SK-N-SH (cell line): Measurements from ENCODE around the gene ATP12A. TPM values are rescaled to one million over a fixed set of nuclear protein-coding genes. Genes with fewer than 3 reads are reported as not detected.

Experiments used
- CTCF ChIA-PET: fragments of 300-600, 350-600 bp; formaldehyde crosslinking; extraction: SDS; loops from one replicate; lab custom pipeline; 2021; lab: Yijun Ruan, JAX
- POLR2A ChIA-PET: fragments of 350-600 bp; sonication (Branson Sonifier 250); formaldehyde crosslinking; extraction: SDS; loops from one replicate; lab custom pipeline; 2020; ENCODE audit warnings: antibody characterized with exemption, inconsistent platforms; lab: Yijun Ruan, JAX
- DNase-seq: peaks from one replicate; pipeline ENCODE4 v3.0.0; 2012
- H2AFZ ChIP-seq: fragments of 200-600 bp; sonication (generic); 2 replicates; pipeline ENCODE4 v1.8.1; 2016; ENCODE audit warnings: antibody characterized with exemption, mild to moderate bottlenecking, low read depth
- H3F3A ChIP-seq: fragments of 200-600 bp; sonication (generic); replicated peaks from 2 replicates; pipeline ENCODE3; 2016; ENCODE audit warnings: antibody characterized with exemption, mild to moderate bottlenecking; ENCODE audit not compliant: insufficient read depth
- H3K27ac ChIP-seq, 2 experiments: fragments of 200-500 bp in 1 of 2; fragments of 200-600 bp in 1 of 2; sonication (Bioruptor generic) in 1 of 2; sonication (generic), shearing (Covaris generic) in 1 of 2; 2 replicates each; pipeline versions ENCODE4 v1.5.1 to v1.6.1; 2014 to 2016; ENCODE audit warnings: low read depth in 2 of 2, inconsistent platforms in 1 of 2, low read length in 1 of 2, mild to moderate bottlenecking in 1 of 2, mixed read lengths in 1 of 2
- H3K27me3 ChIP-seq: fragments of 200-600 bp; sonication (generic), shearing (Covaris generic); 2 replicates; pipeline ENCODE4 v1.6.1; 2016; ENCODE audit warnings: mixed run types; ENCODE audit not compliant: insufficient read depth
- H3K36me3 ChIP-seq, 2 experiments: fragments of 200-500 bp in 1 of 2; fragments of 200-600 bp in 1 of 2; sonication (Bioruptor generic) in 1 of 2; sonication (generic) in 1 of 2; replicated peaks in 1 of 2; 2 replicates each; pipeline versions ENCODE3 to v1.5.1; 2014 to 2016; ENCODE audit warnings: low read length in 1 of 2, mild to moderate bottlenecking in 1 of 2; ENCODE audit not compliant: insufficient read depth in 2 of 2, control insufficient read depth in 1 of 2
- H3K4me1 ChIP-seq, 2 experiments: fragments of 200-500 bp in 1 of 2; fragments of 200-600 bp in 1 of 2; sonication (Bioruptor generic) in 1 of 2; sonication (generic), shearing (Covaris generic) in 1 of 2; 2 replicates each; pipeline versions ENCODE4 v1.5.1 to v1.6.1; 2014 to 2016; ENCODE audit warnings: low read depth in 1 of 2, low read length in 1 of 2, mixed run types in 1 of 2; ENCODE audit not compliant: insufficient read depth in 2 of 2, control insufficient read depth in 1 of 2
- H3K4me2 ChIP-seq: fragments of 200-600 bp; sonication (generic), shearing (Covaris generic); 2 replicates; pipeline ENCODE4 v1.6.1; 2017; ENCODE audit warnings: mixed run types
- H3K4me3 ChIP-seq, 2 experiments: fragments of 200-500 bp in 1 of 2; fragments of 200-600 bp in 1 of 2; sonication (Bioruptor generic) in 1 of 2; sonication (generic), shearing (Covaris generic) in 1 of 2; 2 replicates each; pipeline versions ENCODE4 v1.5.1 to v1.8.1; 2014 to 2016; ENCODE audit warnings: low read depth in 2 of 2, inconsistent platforms in 1 of 2, low read length in 1 of 2, mild to moderate bottlenecking in 1 of 2, mixed read lengths in 1 of 2, moderate library complexity in 1 of 2
- H3K79me2 ChIP-seq: fragments of 200-600 bp; sonication (generic); 2 replicates; pipeline ENCODE4 v1.8.1; 2017; ENCODE audit warnings: mild to moderate bottlenecking; ENCODE audit not compliant: insufficient read depth
- H3K9ac ChIP-seq: fragments of 200-600 bp; sonication (generic); 2 replicates; pipeline ENCODE4 v1.6.1; 2017; ENCODE audit warnings: mixed run types
- H3K9me2 ChIP-seq: fragments of 200-600 bp; sonication (generic); 2 replicates; pipeline ENCODE4 v1.6.1; 2017; ENCODE audit warnings: mixed run types
- H3K9me3 ChIP-seq: fragments of 200-600 bp; sonication (generic); 2 replicates; pipeline ENCODE4 v1.6.1; 2017; ENCODE audit warnings: mixed run types, mild to moderate bottlenecking, moderate library complexity
- H4K20me1 ChIP-seq: fragments of 200-600 bp; sonication (generic); 2 replicates; pipeline ENCODE4 v1.6.1; 2017; ENCODE audit warnings: mild to moderate bottlenecking, mixed run types; ENCODE audit not compliant: insufficient read depth
- CHD2 ChIP-seq: fragments of 150-350 bp; IDR thresholded peaks from 2 replicates; pipeline ENCODE4 v1.6.1; 2018; ENCODE audit warnings: low read length; ENCODE audit not compliant: partially characterized antibody
- ELF1 ChIP-seq: IDR thresholded peaks from 2 replicates; pipeline ENCODE4 v1.4.0; 2012
- EP300 ChIP-seq, 2 experiments: IDR thresholded peaks; 2 replicates each; pipeline versions ENCODE4 v1.4.0 to v1.6.1; 2012; ENCODE audit warnings: borderline replicate concordance in 1 of 2, low read depth in 1 of 2, low read length in 1 of 2
- EZH2phosphoT487 ChIP-seq: fragments of 200-600 bp; sonication (generic); IDR thresholded peaks from 2 replicates; pipeline ENCODE4 v1.6.1; 2017; ENCODE audit warnings: low read depth, mixed run types, mild to moderate bottlenecking, antibody characterized with exemption, moderate library complexity, borderline replicate concordance
- FOXM1 ChIP-seq: IDR thresholded peaks from 2 replicates; pipeline ENCODE4 v1.4.0; 2012; ENCODE audit warnings: low read depth, mild to moderate bottlenecking
- GABPA ChIP-seq: IDR thresholded peaks from 2 replicates; pipeline ENCODE4 v1.4.0; 2012; ENCODE audit warnings: low read depth, mild to moderate bottlenecking
- IRF3 ChIP-seq: fragments of 150-350 bp; IDR thresholded peaks from 2 replicates; pipeline ENCODE4 v1.6.1; 2016; ENCODE audit warnings: mild to moderate bottlenecking, low read depth, low read length
- JUND ChIP-seq: IDR thresholded peaks from 2 replicates; pipeline ENCODE4 v1.4.0; 2012
- MAX ChIP-seq: IDR thresholded peaks from 2 replicates; pipeline ENCODE4 v1.4.0; 2012; ENCODE audit warnings: low read depth
- MXI1 ChIP-seq: IDR thresholded peaks from 2 replicates; pipeline ENCODE4 v1.6.1; 2012; ENCODE audit warnings: mild to moderate bottlenecking, low read depth, low read length, improper control_type of control experiment
- NRF1 ChIP-seq: IDR thresholded peaks from 2 replicates; pipeline ENCODE4 v1.6.1; 2012; ENCODE audit warnings: low read depth, mild to moderate bottlenecking, low read length
- PBX3 ChIP-seq: IDR thresholded peaks from 2 replicates; pipeline ENCODE4; 2012
- POLR2AphosphoS5 ChIP-seq: IDR thresholded peaks from 2 replicates; pipeline ENCODE4 v1.6.1; 2012; ENCODE audit warnings: low read depth, low read length
- SIN3A ChIP-seq: IDR thresholded peaks from 2 replicates; pipeline ENCODE4 v1.6.1; 2012; ENCODE audit warnings: low read depth, mild to moderate bottlenecking, low read length, moderate library complexity, borderline replicate concordance
- TEAD4 ChIP-seq: IDR thresholded peaks from 2 replicates; pipeline ENCODE4 v1.4.0; 2012; ENCODE audit warnings: mild to moderate bottlenecking, borderline replicate concordance; ENCODE audit not compliant: insufficient read depth
- USF2 ChIP-seq: fragments of 150-350 bp; IDR thresholded peaks from 2 replicates; pipeline ENCODE4 v1.6.1; 2017; ENCODE audit warnings: antibody characterized with exemption, low read length, low read depth, borderline replicate concordance
- WGBS: methylation state at CpG from one replicate; pipeline ENCODE4 v1.1.6; 2017; ENCODE audit warnings: low lambda C conversion rate; 5-methylcytosine and 5-hydroxymethylcytosine counted together
- polyA plus RNA-seq, 3 experiments: library from polyadenylated mRNA; depleted of rRNA; stranded (reverse); fragments of >200 nt; gene quantifications; 2 replicates each; pipeline ENCODE4 v1.2.3, GENCODE V29; 2012

ATP12A gene
- polyA plus RNA-seq, 1 of the 3 experiments (the other 2 are of a cell fraction), result not detected

- Histone ChIP-seq H3K4me3 (peak overlapping the region; percentile 27 to 47; a peak in 2 of 4 replicates), H3K27me3 (0 out of 2 replicates have a peak, but pooled peaks cover 10% of the 10 kb centered on the region), H3K9me2 (no peaks in the 10 kb centered on the region), H3K79me2 (no peaks in the 10 kb centered on the region), H3K4me2 (peak overlapping the region; percentile 72; the same call in 1 of the 2 replicates), H3K9ac (no peak overlapping the region), H4K20me1 (no peaks in the 10 kb centered on the region), H3K9me3 (no peaks in the 10 kb centered on the region), H3F3A (no peaks in the 10 kb centered on the region), H3K27ac (no peak overlapping the region), H3K4me1 (no peaks in the 10 kb centered on the region), H2AFZ (no peak overlapping the region; the same call in 1 of the 2 replicates), H3K36me3 (no peaks in the 10 kb centered on the region)
- WGBS, result 4% methylated on average over 24 of the region's 61 CpGs
- POLR2A ChIA-PET, result no interaction called here
- TF ChIP-seq FOXM1 (no peak), ELF1 (no peak), NRF1 (0 out of 2 replicates have a peak, but pooled peaks have one; percentile 10), CHD2 (no peak)
- no peak for DNase-seq
- CTCF ChIA-PET, result interaction anchor here (0.7 kb wide), 1 partner anchor 54 kb away, joined by 3 read pairs; no protein-coding TSS in a partner anchor
Observed at GRCh38 chr13:24747248-24748060, 67.2 kb downstream of the ATP12A start.

GRCh38 chr13:24748061-24748400, 67.8 kb downstream of the ATP12A start:
- Histone ChIP-seq H3K27ac (no peak overlapping the region), H3K9me3 (no peaks in the 10 kb centered on the region), H3K4me3 (peak overlapping the region in 1 of 2 experiments; percentile 47; a peak in 2 of 4 replicates), H3K9ac (no peak overlapping the region), H3K36me3 (no peaks in the 10 kb centered on the region), H4K20me1 (no peaks in the 10 kb centered on the region), H3K4me1 (no peaks in the 10 kb centered on the region), H3K9me2 (no peaks in the 10 kb centered on the region), H3K27me3 (0 out of 2 replicates have a peak, but pooled peaks cover 10% of the 10 kb centered on the region), H3K79me2 (no peaks in the 10 kb centered on the region), H3K4me2 (peak overlapping the region; percentile 72; the same call in 1 of the 2 replicates), H3F3A (no peaks in the 10 kb centered on the region), H2AFZ (no peak overlapping the region)
- 2% methylated on average over 10 of the region's 10 CpGs for WGBS
- no peak for DNase-seq
- CTCF ChIA-PET, result interaction anchor here (0.7 kb wide), 1 partner anchor 55 kb away, joined by 3 read pairs; no protein-coding TSS in a partner anchor
- TF ChIP-seq EZH2phosphoT487 (no peak), ELF1 (no peak), TEAD4 (no peak)
- POLR2A ChIA-PET, result no interaction called here

GRCh38 chr13:24759197-24759596, 79.0 kb downstream of the ATP12A start:
- no peak overlapping the region for H3K9ac ChIP-seq
- H3K4me1 ChIP-seq, result no peaks in the 10 kb centered on the region
- CTCF ChIA-PET, result no interaction called here
- no peaks in the 10 kb centered on the region for H3F3A ChIP-seq
- no peak overlapping the region for H3K27ac ChIP-seq
- H3K9me3 ChIP-seq, result no peaks in the 10 kb centered on the region
- no peak for DNase-seq
- TF ChIP-seq JUND, result no peak
- no peak for TF ChIP-seq MAX
- TF ChIP-seq FOXM1, result no peak
- no peak for TF ChIP-seq IRF3
- no peak for TF ChIP-seq MXI1
- no peak for TF ChIP-seq EZH2phosphoT487
- TF ChIP-seq USF2, result no peak
- TF ChIP-seq POLR2AphosphoS5, result no peak
- no peak for TF ChIP-seq SIN3A
- TF ChIP-seq PBX3, result no peak
- TF ChIP-seq GABPA, result no peak
- TF ChIP-seq EP300 (IDR thresholded peaks at IDR 0.05; ENCODE audit: borderline replicate concordance in 1 of 2, low read depth in 1 of 2, low read length in 1 of 2), result no peak
- TF ChIP-seq, all 33 proteins: peak for 0
- no peak overlapping the region for H3K4me2 ChIP-seq
- no peaks in the 10 kb centered on the region for H3K79me2 ChIP-seq
- no peaks in the 10 kb centered on the region for H3K9me2 ChIP-seq
- H4K20me1 ChIP-seq, result no peaks in the 10 kb centered on the region
- H2AFZ ChIP-seq, result no peak overlapping the region
- H3K27me3 ChIP-seq, result no peaks in the 10 kb centered on the region
- POLR2A ChIA-PET, result no interaction called here
- H3K36me3 ChIP-seq, result no peaks in the 10 kb centered on the region
- no peak overlapping the region for H3K4me3 ChIP-seq
